Suprapubic skin (tissue), 4 donors: ENCODE measurements around the gene TBC1D3B.

ENCODE experiments used
- EP300 ChIP-seq: sonication (generic); formaldehyde crosslinking; IDR thresholded peaks from one replicate; pipeline ENCODE4 v1.6.1; 2017; ENCODE audit warnings: antibody characterized with exemption
- POLR2A ChIP-seq, 2 donors: fragments of 450-650 bp; IDR thresholded peaks; one replicate each; pipeline ENCODE4 v1.6.1; 2017; ENCODE audit warnings: antibody characterized with exemption in 2 of 2, mild to moderate bottlenecking in 2 of 2, moderate library complexity in 2 of 2
- POLR2AphosphoS5 ChIP-seq, 3 donors: sonication (generic); formaldehyde crosslinking; IDR thresholded peaks; one replicate each; pipeline ENCODE4 v1.6.1; 2017; ENCODE audit warnings: antibody characterized with exemption in 3 of 3
- TF ChIP-seq, protein P1 (sequence below), 2 donors: fragments of 200-600 bp in 1 of 2; fragments of 450-650 bp in 1 of 2; sonication (generic) in 1 of 2; IDR thresholded peaks; one replicate each; pipeline ENCODE4 v1.5.1; 2016 to 2019; ENCODE audit warnings: antibody characterized with exemption in 2 of 2, mild to moderate bottlenecking in 1 of 2, moderate library complexity in 1 of 2

DNA sequence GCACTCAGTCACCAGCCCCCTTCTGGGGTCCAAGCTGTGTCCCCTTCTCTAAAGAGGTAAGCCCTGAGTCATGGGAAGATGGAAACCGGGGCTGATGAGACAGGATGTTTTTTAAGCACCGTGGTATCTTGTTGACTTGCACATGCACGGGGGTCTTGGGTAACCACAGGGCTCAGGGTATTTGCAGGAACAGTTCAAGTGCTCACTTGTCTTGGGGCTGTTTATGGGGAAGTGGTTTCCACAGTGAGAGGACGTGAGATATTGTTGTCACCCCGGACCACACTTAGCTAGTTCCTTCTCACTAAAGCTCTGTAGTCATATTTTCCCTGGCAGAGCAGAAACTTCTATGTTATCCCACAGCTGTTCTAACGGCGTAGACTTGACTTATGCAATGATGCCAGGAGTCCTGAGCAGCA, 12.5 kb upstream of the TBC1D3B start:
- TF ChIP-seq, protein P1, sequence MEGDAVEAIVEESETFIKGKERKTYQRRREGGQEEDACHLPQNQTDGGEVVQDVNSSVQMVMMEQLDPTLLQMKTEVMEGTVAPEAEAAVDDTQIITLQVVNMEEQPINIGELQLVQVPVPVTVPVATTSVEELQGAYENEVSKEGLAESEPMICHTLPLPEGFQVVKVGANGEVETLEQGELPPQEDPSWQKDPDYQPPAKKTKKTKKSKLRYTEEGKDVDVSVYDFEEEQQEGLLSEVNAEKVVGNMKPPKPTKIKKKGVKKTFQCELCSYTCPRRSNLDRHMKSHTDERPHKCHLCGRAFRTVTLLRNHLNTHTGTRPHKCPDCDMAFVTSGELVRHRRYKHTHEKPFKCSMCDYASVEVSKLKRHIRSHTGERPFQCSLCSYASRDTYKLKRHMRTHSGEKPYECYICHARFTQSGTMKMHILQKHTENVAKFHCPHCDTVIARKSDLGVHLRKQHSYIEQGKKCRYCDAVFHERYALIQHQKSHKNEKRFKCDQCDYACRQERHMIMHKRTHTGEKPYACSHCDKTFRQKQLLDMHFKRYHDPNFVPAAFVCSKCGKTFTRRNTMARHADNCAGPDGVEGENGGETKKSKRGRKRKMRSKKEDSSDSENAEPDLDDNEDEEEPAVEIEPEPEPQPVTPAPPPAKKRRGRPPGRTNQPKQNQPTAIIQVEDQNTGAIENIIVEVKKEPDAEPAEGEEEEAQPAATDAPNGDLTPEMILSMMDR (IDR thresholded peaks at IDR 0.05) = no peak
- no peak for TF ChIP-seq EP300
- no peak for TF ChIP-seq POLR2AphosphoS5 (IDR thresholded peaks at IDR 0.05)
- TF ChIP-seq POLR2A (IDR thresholded peaks at IDR 0.05) = no peak
